PFSK-1 (cell line): ENCODE data around the gene GSG1.

ENCODE experiments used
- FOXP2 ChIP-seq: optimal IDR thresholded peaks from 2 replicates; pipeline ENCODE3; 2011; ENCODE audit warnings: borderline replicate concordance, control low read depth, inconsistent platforms; ENCODE audit not compliant: insufficient read depth; ENCODE audit errors: extremely low read length, extremely low read depth
- POLR2AphosphoS5 ChIP-seq: IDR thresholded peaks from 2 replicates; pipeline ENCODE4 v1.6.1; 2012; ENCODE audit warnings: low read depth, mild to moderate bottlenecking, control low read depth, low read length, moderate library complexity
- SIN3A ChIP-seq: IDR thresholded peaks from 2 replicates; pipeline ENCODE4 v1.6.1; 2012; ENCODE audit warnings: mild to moderate bottlenecking, low read length, moderate library complexity, borderline replicate concordance; ENCODE audit not compliant: insufficient read depth
- TAF1 ChIP-seq: IDR thresholded peaks from 2 replicates; pipeline ENCODE4 v1.6.1; 2012; ENCODE audit warnings: low read length, control low read depth, borderline replicate concordance; ENCODE audit not compliant: insufficient read depth
- TF ChIP-seq, protein P1 (sequence below), 2 experiments: IDR thresholded peaks; 2 replicates each; pipeline versions ENCODE4 v1.6.1 to v1.8.0; 2011 to 2012; ENCODE audit warnings: low read depth in 2 of 2, low read length in 2 of 2, control low read depth in 1 of 2, inconsistent platforms in 1 of 2, mild to moderate bottlenecking in 1 of 2, moderate library complexity in 1 of 2; ENCODE audit not compliant: insufficient read depth in 1 of 2

The GSG1 gene

DNA sequence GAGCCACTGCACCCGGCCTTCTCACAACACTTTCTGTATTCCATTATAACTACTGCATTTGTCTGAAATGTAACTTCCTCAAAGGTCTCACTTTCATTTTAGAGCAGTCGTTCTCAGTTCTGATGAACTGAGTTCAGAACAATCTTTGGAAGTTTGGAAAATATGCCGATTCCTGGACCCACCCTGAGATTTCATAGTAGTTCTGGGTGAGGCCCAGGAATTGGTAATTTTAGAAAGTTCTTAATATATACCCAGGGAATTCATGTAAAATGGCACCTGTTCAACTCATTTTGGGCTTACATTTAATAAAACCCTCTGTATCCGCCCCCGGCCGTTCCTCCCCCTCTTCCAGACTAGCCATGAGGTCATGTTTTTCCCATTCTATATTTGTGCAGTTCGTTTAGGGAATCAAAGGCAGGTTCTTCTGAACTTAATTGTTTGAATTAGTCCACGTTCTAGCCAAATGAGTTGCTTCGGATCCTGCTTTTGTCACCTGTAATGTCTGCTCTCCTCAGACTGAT is 5.9 kb downstream of the GSG1 start:
- TF ChIP-seq FOXP2 (no peak), TAF1 (no peak), SIN3A (no peak), POLR2AphosphoS5 (no peak)
- TF ChIP-seq, protein P1, sequence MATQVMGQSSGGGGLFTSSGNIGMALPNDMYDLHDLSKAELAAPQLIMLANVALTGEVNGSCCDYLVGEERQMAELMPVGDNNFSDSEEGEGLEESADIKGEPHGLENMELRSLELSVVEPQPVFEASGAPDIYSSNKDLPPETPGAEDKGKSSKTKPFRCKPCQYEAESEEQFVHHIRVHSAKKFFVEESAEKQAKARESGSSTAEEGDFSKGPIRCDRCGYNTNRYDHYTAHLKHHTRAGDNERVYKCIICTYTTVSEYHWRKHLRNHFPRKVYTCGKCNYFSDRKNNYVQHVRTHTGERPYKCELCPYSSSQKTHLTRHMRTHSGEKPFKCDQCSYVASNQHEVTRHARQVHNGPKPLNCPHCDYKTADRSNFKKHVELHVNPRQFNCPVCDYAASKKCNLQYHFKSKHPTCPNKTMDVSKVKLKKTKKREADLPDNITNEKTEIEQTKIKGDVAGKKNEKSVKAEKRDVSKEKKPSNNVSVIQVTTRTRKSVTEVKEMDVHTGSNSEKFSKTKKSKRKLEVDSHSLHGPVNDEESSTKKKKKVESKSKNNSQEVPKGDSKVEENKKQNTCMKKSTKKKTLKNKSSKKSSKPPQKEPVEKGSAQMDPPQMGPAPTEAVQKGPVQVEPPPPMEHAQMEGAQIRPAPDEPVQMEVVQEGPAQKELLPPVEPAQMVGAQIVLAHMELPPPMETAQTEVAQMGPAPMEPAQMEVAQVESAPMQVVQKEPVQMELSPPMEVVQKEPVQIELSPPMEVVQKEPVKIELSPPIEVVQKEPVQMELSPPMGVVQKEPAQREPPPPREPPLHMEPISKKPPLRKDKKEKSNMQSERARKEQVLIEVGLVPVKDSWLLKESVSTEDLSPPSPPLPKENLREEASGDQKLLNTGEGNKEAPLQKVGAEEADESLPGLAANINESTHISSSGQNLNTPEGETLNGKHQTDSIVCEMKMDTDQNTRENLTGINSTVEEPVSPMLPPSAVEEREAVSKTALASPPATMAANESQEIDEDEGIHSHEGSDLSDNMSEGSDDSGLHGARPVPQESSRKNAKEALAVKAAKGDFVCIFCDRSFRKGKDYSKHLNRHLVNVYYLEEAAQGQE (IDR thresholded peaks at IDR 0.05; ENCODE audit: insufficient read depth in 1 of 2, low read depth in 2 of 2, low read length in 2 of 2): no peak

DNA sequence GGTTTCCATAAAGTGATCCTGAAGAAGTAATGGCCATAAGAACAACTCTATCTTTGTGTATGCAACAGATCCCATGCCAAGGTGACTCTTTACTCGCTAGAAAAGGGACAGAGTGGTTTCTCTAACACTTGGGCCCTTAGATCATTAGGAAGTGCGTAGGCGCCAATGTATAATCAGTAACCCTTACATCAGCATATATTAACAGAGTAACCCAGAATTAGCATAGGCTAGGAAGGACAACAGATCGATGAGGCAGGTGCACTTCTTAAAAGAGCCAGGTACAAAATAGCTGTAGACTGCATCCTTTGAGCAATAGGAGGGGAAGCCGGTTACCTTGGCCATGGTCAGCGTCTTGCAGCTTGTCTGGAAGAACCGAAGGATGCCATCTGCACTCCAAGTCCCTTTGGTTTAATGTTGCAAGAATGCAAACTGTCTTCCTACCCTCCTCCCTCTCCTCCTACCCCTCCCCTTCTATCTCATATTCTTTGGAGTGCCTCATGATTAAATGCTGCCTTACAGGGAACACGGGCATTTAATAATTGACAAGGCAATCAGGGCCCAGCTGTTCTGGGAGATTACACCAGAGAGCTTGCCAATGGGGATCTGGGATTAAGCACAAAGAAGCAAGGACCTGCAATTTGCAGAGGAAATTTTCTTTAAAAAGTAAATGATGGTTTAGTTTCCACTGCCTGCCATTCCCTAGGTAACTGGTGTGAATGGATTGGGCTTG is 8.0 kb downstream of the GSG1 start:
- TF ChIP-seq TAF1: no peak
- no peak for TF ChIP-seq POLR2AphosphoS5
- no peak for TF ChIP-seq SIN3A

DNA sequence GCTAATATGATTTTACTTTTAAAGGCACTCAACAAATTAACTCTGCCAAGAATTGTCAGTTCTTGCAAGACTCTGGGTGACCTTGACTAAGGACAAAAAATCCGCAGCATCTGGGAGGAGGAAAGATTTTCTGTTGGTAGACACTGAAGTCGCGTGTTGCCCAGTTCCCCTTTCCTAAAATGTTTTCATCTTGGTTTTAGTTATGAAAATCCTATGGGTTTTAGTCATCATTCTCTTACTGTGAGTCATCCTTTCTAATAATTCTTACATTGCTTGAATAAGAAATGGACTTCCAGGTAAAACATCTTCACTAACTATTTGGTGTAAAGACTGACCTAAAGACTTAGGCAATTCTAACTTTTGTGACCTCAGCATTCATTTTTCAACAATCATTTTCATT is 9.1 kb downstream of the GSG1 start:
- TF ChIP-seq POLR2AphosphoS5: no peak
- no peak for TF ChIP-seq SIN3A
- no peak for TF ChIP-seq TAF1
- TF ChIP-seq, protein P1 (IDR thresholded peaks at IDR 0.05; ENCODE audit: insufficient read depth in 1 of 2, low read depth in 2 of 2, low read length in 2 of 2): no peak
- no peak for TF ChIP-seq FOXP2

DNA sequence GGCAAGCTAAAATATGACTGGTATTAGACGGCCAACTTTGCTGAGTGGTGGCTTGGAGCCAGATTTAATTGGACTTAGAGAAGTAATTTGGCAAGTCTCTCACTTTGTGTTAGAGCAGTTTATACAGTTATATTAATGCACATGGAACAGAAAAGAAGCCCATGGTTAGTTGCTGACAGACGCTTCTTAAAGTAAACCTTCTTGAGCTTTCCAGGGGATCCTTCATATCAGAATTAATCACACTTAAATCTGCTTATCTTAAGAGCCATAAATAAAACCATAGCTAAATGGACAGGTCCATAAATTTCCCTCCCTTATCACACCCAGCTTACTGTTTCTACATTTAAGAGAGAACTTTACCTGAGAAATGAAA is 9.6 kb downstream of the GSG1 start:
- TF ChIP-seq POLR2AphosphoS5: no peak
- TF ChIP-seq TAF1: no peak
- no peak for TF ChIP-seq FOXP2
- TF ChIP-seq, protein P1 (IDR thresholded peaks at IDR 0.05; ENCODE audit: insufficient read depth in 1 of 2, low read depth in 2 of 2, low read length in 2 of 2): no peak
- TF ChIP-seq SIN3A: no peak

DNA sequence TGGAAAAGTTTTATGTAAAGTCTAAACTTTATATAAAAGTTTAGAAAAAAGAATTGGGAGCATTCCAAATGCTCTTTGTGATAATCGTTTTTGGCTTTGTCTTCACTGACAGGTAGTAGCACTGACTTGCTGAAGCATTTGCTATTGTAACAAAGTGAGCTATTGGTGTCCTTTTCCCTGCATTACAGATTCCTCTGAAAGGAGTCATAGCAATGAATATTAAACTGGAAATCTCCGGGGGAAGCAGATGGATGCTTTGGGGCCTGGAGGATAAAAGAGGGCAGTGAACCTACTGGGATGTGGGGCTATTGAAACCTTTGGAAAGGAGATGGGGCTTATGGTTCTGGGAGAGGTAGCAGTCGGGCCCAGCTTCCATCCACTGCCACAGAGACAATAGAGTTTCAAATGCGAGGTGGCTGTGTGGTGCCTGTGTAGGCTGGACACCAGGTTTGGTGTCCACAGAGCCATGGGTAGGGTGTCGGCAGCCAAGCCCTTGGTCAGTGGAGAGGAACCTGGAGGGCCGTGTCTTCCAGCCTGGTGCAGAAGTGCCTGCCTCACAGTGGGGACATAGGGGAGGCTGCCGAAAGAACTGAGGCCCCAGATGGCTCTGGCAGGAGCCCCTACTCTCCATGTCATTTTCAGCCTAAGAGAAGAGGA is 10.1 kb downstream of the GSG1 start:
- TF ChIP-seq SIN3A (no peak), POLR2AphosphoS5 (no peak), FOXP2 (no peak), TAF1 (no peak)
- TF ChIP-seq, protein P1 (IDR thresholded peaks at IDR 0.05; ENCODE audit: insufficient read depth in 1 of 2, low read depth in 2 of 2, low read length in 2 of 2): no peak
